Measurements from ENCODE around the gene YRDC. TPM values are rescaled to one million over a fixed set of nuclear protein-coding genes. Genes with fewer than 3 reads are reported as not detected.

Gene YRDC, protein sequence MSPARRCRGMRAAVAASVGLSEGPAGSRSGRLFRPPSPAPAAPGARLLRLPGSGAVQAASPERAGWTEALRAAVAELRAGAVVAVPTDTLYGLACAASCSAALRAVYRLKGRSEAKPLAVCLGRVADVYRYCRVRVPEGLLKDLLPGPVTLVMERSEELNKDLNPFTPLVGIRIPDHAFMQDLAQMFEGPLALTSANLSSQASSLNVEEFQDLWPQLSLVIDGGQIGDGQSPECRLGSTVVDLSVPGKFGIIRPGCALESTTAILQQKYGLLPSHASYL
- total RNA-seq (28.2 TPM), polyA plus RNA-seq (10 to 100 TPM; 17.3 to 26.6 (median 19.8) TPM)

GRCh38 chr1:37807555-37808368 is at the start of gene YRDC, which contains the start of gene C1orf122:
Gene YRDC, minus strand, starts transcription at chr1:37808208. Its CDS starts 28 bp downstream, at chr1:37808180.
Gene C1orf122, plus strand, starts transcription at chr1:37807790. Its CDS starts 615 bp downstream, at chr1:37808405.
- peak; percentile 93 for ATAC-seq (ENCODE audit: low read depth in 2 of 2)
- Histone ChIP-seq H3K9me3 (ENCODE audit: control insufficient read depth in 2 of 2, low read length in 2 of 2) (no peaks in the 10 kb centered on the region), H3K36me3 (ENCODE audit: control insufficient read depth, insufficient read depth, low read length) (peaks cover 42% of the 10 kb centered on the region), H3K4me1 (ENCODE audit: control insufficient read depth, insufficient read depth, low read length, poor library complexity, severe bottlenecking) (peaks cover 34% of the 10 kb centered on the region), H3K27me3 (ENCODE audit: control insufficient read depth, insufficient read depth, low read length) (no peaks in the 10 kb centered on the region), H3K27ac (ENCODE audit: insufficient read depth, low read length, poor library complexity, severe bottlenecking) (peak within 1 kb of the TSS; percentile 91), H3K4me3 (ENCODE audit: low read depth, low read length) (peak within 1 kb of the TSS; percentile 83)
- H3K27me3 Mint-ChIP-seq: no peaks in the 10 kb centered on the region
- peak within 1 kb of the TSS; percentile 92 to 99 (median 95) for H3K4me3 Mint-ChIP-seq
- no peaks in the 10 kb centered on the region for H3K9me3 Mint-ChIP-seq
- peak within 1 kb of the TSS; percentile 90 to 98 (median 91) for H3K27ac Mint-ChIP-seq
- peaks cover 4 to 49% (median 20%) of the 10 kb centered on the region in 4 donors for H3K4me1 Mint-ChIP-seq
- peak; percentile 90 to 95 (median 90) for DNase-seq
- H3K36me3 Mint-ChIP-seq: peaks cover 28% of the 10 kb centered on the region

GRCh38 chr1:37854406-37854805 is 46.4 kb upstream of the YRDC start:
- Mint-ChIP-seq H3K4me1 (peaks cover 5 to 53% (median 33%) of the 10 kb centered on the region in 4 donors), H3K27ac (no peak overlapping the region), H3K9me3 (no peaks in the 10 kb centered on the region), H3K4me3 (peak overlapping the region in 1 of 4 donors; percentile 77), H3K27me3 (no peaks in the 10 kb centered on the region), H3K36me3 (peaks cover 25% of the 10 kb centered on the region)
- no peak overlapping the region for H3K4me3 ChIP-seq (ENCODE audit: low read depth, low read length)
- DNase-seq (no peak), ATAC-seq (ENCODE audit: low read depth in 2 of 2) (no peak)
- peaks cover 48% of the 10 kb centered on the region for H3K4me1 ChIP-seq (ENCODE audit: control insufficient read depth, insufficient read depth, low read length, poor library complexity, severe bottlenecking)
- H3K36me3 ChIP-seq (ENCODE audit: control insufficient read depth, insufficient read depth, low read length): peaks cover 17% of the 10 kb centered on the region
- no peak overlapping the region for H3K27ac ChIP-seq (ENCODE audit: insufficient read depth, low read length, poor library complexity, severe bottlenecking)
- H3K9me3 ChIP-seq (ENCODE audit: control insufficient read depth in 2 of 2, low read length in 2 of 2): no peaks in the 10 kb centered on the region
- H3K27me3 ChIP-seq (ENCODE audit: control insufficient read depth, insufficient read depth, low read length): no peaks in the 10 kb centered on the region

- H3K9me3 ChIP-seq (ENCODE audit: control insufficient read depth in 2 of 2, low read length in 2 of 2): no peaks in the 10 kb centered on the region
- H3K4me1 Mint-ChIP-seq: peaks cover 10 to 53% (median 33%) of the 10 kb centered on the region in 4 donors
- H3K4me3 Mint-ChIP-seq: peak overlapping the region in 2 of 4 donors; percentile 4 to 5
- ATAC-seq (ENCODE audit: low read depth in 2 of 2) (no peak), DNase-seq (no peak)
- H3K27me3 ChIP-seq (ENCODE audit: control insufficient read depth, insufficient read depth, low read length): no peaks in the 10 kb centered on the region
- peaks cover 37% of the 10 kb centered on the region for H3K4me1 ChIP-seq (ENCODE audit: control insufficient read depth, insufficient read depth, low read length, poor library complexity, severe bottlenecking)
- peaks cover 25% of the 10 kb centered on the region for H3K36me3 Mint-ChIP-seq
- H3K36me3 ChIP-seq (ENCODE audit: control insufficient read depth, insufficient read depth, low read length): peaks cover 17% of the 10 kb centered on the region
- no peaks in the 10 kb centered on the region for H3K27me3 Mint-ChIP-seq
- H3K27ac ChIP-seq (ENCODE audit: insufficient read depth, low read length, poor library complexity, severe bottlenecking): no peak overlapping the region
- peak overlapping the region in 1 of 3 donors; percentile 16 for H3K27ac Mint-ChIP-seq
- H3K4me3 ChIP-seq (ENCODE audit: low read depth, low read length): no peak overlapping the region
- no peaks in the 10 kb centered on the region for H3K9me3 Mint-ChIP-seq
Observed at GRCh38 chr1:37853157-37853556, 45.1 kb upstream of the YRDC start.

DNA sequence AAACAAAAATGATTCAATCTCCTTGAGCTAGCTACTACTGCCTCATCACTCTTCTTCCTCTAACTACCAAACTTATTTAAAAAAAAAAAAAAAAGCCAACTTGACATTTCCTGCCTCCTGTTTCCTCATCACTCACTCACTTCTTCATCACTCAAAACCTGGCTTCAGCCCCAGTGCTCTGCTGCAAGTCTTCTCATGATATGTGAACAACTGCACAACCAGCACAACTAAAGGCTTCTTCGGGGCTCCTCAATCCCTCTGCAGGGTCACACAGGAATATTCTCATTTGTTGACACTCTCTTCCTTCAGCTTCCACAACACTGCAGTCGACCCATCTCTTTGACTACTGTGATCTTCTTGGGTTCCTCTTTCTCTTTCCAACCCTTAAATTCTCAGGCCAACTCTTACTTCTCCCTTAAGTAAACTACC is 43.8 kb upstream of the YRDC start:
- ATAC-seq (ENCODE audit: low read depth in 2 of 2): no peak
- Histone ChIP-seq H3K9me3 (ENCODE audit: control insufficient read depth in 2 of 2, low read length in 2 of 2) (no peaks in the 10 kb centered on the region), H3K27me3 (ENCODE audit: control insufficient read depth, insufficient read depth, low read length) (no peaks in the 10 kb centered on the region), H3K36me3 (ENCODE audit: control insufficient read depth, insufficient read depth, low read length) (peaks cover 13% of the 10 kb centered on the region), H3K4me1 (ENCODE audit: control insufficient read depth, insufficient read depth, low read length, poor library complexity, severe bottlenecking) (peaks cover 36% of the 10 kb centered on the region), H3K27ac (ENCODE audit: insufficient read depth, low read length, poor library complexity, severe bottlenecking) (peak overlapping the region; percentile 34), H3K4me3 (ENCODE audit: low read depth, low read length) (no peak overlapping the region)
- Mint-ChIP-seq H3K27ac (no peak overlapping the region), H3K4me1 (peaks cover 17 to 51% (median 31%) of the 10 kb centered on the region in 4 donors), H3K27me3 (no peaks in the 10 kb centered on the region), H3K4me3 (no peak overlapping the region), H3K9me3 (no peaks in the 10 kb centered on the region), H3K36me3 (peaks cover 17% of the 10 kb centered on the region)
- DNase-seq: peak in 1 of 3 donors; percentile 33

- Histone ChIP-seq H3K9me3 (ENCODE audit: control insufficient read depth in 2 of 2, low read length in 2 of 2) (no peaks in the 10 kb centered on the region), H3K27ac (ENCODE audit: insufficient read depth, low read length, poor library complexity, severe bottlenecking) (no peak overlapping the region), H3K27me3 (ENCODE audit: control insufficient read depth, insufficient read depth, low read length) (no peaks in the 10 kb centered on the region), H3K4me1 (ENCODE audit: control insufficient read depth, insufficient read depth, low read length, poor library complexity, severe bottlenecking) (peaks cover 41% of the 10 kb centered on the region), H3K4me3 (ENCODE audit: low read depth, low read length) (no peak overlapping the region), H3K36me3 (ENCODE audit: control insufficient read depth, insufficient read depth, low read length) (peaks cover 10% of the 10 kb centered on the region)
- no peak for DNase-seq
- H3K4me3 Mint-ChIP-seq: no peak overlapping the region
- no peak for ATAC-seq (ENCODE audit: low read depth in 2 of 2)
- peaks cover 23 to 53% (median 36%) of the 10 kb centered on the region in 4 donors for H3K4me1 Mint-ChIP-seq
- no peaks in the 10 kb centered on the region for H3K9me3 Mint-ChIP-seq
- peaks cover 15% of the 10 kb centered on the region for H3K36me3 Mint-ChIP-seq
- no peak overlapping the region for H3K27ac Mint-ChIP-seq
- no peaks in the 10 kb centered on the region for H3K27me3 Mint-ChIP-seq
Observed at GRCh38 chr1:37851262-37851661, 43.3 kb upstream of the YRDC start.

DNA sequence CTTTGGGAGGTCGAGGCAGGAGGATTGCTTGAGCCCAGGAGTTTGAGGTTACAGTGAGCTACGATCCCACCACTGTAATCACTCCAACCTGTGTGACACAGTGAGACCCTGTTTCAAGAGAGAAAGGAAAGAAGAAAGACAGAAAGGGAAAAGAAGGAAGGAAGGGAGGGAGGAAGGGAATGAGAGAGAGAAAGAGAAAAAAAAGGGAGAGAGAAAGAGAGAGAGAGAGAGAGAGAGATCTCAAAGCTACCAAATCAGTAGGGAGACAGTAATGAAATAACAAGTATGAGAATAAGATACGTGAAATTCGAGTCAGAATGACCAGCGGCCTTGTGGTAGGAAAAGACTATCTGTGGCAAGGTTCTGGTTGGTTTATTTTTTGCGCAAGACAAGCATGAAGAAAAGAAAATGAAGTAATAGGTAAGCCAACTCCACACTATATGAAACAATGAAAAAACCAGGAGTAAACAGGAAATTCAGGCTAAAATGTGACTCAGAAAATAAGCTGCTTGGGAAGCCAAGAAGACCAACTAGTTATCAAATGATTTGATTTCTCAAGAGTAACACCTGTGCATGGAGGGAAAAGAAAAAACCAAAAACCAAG is 42.4 kb upstream of the YRDC start:
- no peaks in the 10 kb centered on the region for H3K27me3 ChIP-seq (ENCODE audit: control insufficient read depth, insufficient read depth, low read length)
- H3K27me3 Mint-ChIP-seq: no peaks in the 10 kb centered on the region
- H3K4me3 Mint-ChIP-seq: no peak overlapping the region
- H3K9me3 ChIP-seq (ENCODE audit: control insufficient read depth in 2 of 2, low read length in 2 of 2): no peaks in the 10 kb centered on the region
- peaks cover 28 to 56% (median 43%) of the 10 kb centered on the region in 4 donors for H3K4me1 Mint-ChIP-seq
- ATAC-seq (ENCODE audit: low read depth in 2 of 2) (no peak), DNase-seq (no peak)
- peaks cover 42% of the 10 kb centered on the region for H3K4me1 ChIP-seq (ENCODE audit: control insufficient read depth, insufficient read depth, low read length, poor library complexity, severe bottlenecking)
- no peak overlapping the region for H3K4me3 ChIP-seq (ENCODE audit: low read depth, low read length)
- no peaks in the 10 kb centered on the region for H3K9me3 Mint-ChIP-seq
- no peak overlapping the region for H3K27ac ChIP-seq (ENCODE audit: insufficient read depth, low read length, poor library complexity, severe bottlenecking)
- no peak overlapping the region for H3K27ac Mint-ChIP-seq
- peaks cover 21% of the 10 kb centered on the region for H3K36me3 Mint-ChIP-seq
- peaks cover 13% of the 10 kb centered on the region for H3K36me3 ChIP-seq (ENCODE audit: control insufficient read depth, insufficient read depth, low read length)

DNA sequence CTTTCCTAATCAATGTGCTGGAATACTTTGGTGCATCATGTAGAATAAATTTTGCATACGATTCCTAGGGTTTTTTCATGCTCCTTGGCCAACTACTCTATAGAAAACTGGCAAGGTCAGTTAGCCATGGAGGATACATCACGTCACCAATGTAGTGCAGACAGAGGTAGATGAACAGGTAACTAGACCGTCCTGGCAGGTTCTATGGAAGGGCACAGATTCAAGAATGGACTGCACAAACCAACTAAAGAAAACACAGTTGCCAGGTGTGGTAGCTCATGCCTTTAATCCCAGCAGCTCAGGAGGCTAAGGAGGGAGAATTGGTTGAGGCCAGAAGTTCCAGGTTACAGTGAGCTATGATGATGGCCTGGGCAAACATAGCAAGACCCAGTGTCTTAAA is 41.5 kb upstream of the YRDC start:
- peaks cover 12% of the 10 kb centered on the region for H3K36me3 ChIP-seq (ENCODE audit: control insufficient read depth, insufficient read depth, low read length)
- DNase-seq (no peak), ATAC-seq (ENCODE audit: low read depth in 2 of 2) (no peak)
- Mint-ChIP-seq H3K36me3 (peaks cover 23% of the 10 kb centered on the region), H3K27ac (peak overlapping the region in 1 of 3 donors; percentile 70), H3K9me3 (no peaks in the 10 kb centered on the region), H3K4me1 (peaks cover 30 to 55% (median 45%) of the 10 kb centered on the region in 4 donors), H3K4me3 (no peak overlapping the region), H3K27me3 (no peaks in the 10 kb centered on the region)
- H3K9me3 ChIP-seq (ENCODE audit: control insufficient read depth in 2 of 2, low read length in 2 of 2): no peaks in the 10 kb centered on the region
- H3K27me3 ChIP-seq (ENCODE audit: control insufficient read depth, insufficient read depth, low read length): no peaks in the 10 kb centered on the region
- H3K27ac ChIP-seq (ENCODE audit: insufficient read depth, low read length, poor library complexity, severe bottlenecking): no peak overlapping the region
- no peak overlapping the region for H3K4me3 ChIP-seq (ENCODE audit: low read depth, low read length)
- H3K4me1 ChIP-seq (ENCODE audit: control insufficient read depth, insufficient read depth, low read length, poor library complexity, severe bottlenecking): peaks cover 35% of the 10 kb centered on the region
